Activated CD8-positive, alpha-beta memory T cell treated with anti-CD3 and anti-CD28 coated beads, Interleukin-2, amount 50 U/mL, for 24 hours (primary cell): ENCODE measurements around the gene HMGN3.

Experiments
- DNase-seq: peaks from one replicate; pipeline ENCODE4 v3.0.0-alpha.2; 2020; ENCODE audit errors: extremely low read depth

HMGN3 gene

GRCh38 chr6:79232696-79233462 is 1.6 kb downstream of the HMGN3 start:
- DNase-seq = no peak

- DNase-seq = no peak
These were observed 2.8 kb downstream of the HMGN3 start for GRCh38 chr6:79231666-79232065.

GRCh38 chr6:79231101-79231500 is 3.4 kb downstream of the HMGN3 start:
- DNase-seq = no peak

GRCh38 chr6:79230149-79230548 is 4.3 kb downstream of the HMGN3 start:
- DNase-seq = no peak

GRCh38 chr6:79227445-79227844 is 7.0 kb downstream of the HMGN3 start:
- DNase-seq = no peak

- no peak for DNase-seq
These were observed 7.8 kb downstream of the HMGN3 start for GRCh38 chr6:79226660-79227059.

GRCh38 chr6:79225717-79226599 is 8.5 kb downstream of the HMGN3 start:
- DNase-seq = no peak

- no peak for DNase-seq
These were observed 10.7 kb downstream of the HMGN3 start for GRCh38 chr6:79223611-79224404.

- no peak for DNase-seq
These were observed 19.2 kb downstream of the HMGN3 start for GRCh38 chr6:79215213-79215824.

GRCh38 chr6:79212859-79213258 is 21.6 kb downstream of the HMGN3 start:
- no peak for DNase-seq

- no peak for DNase-seq
These were observed 25.7 kb downstream of the HMGN3 start for GRCh38 chr6:79208816-79209215.

- no peak for DNase-seq
These were observed 30.7 kb downstream of the HMGN3 start for GRCh38 chr6:79203753-79204253.

- DNase-seq = no peak
These were observed 31.9 kb downstream of the HMGN3 start for GRCh38 chr6:79202556-79202955.

GRCh38 chr6:79201983-79202382 is 32.5 kb downstream of the HMGN3 start:
- DNase-seq = no peak

GRCh38 chr6:79201143-79201542 is 33.3 kb downstream of the HMGN3 start:
- DNase-seq = no peak

- DNase-seq = no peak
These were observed 37.6 kb downstream of the HMGN3 start for GRCh38 chr6:79196912-79197311.

GRCh38 chr6:79193971-79194370 is 40.5 kb downstream of the HMGN3 start:
- DNase-seq = no peak

GRCh38 chr6:79189760-79190350 is 44.6 kb downstream of the HMGN3 start:
- no peak for DNase-seq

- DNase-seq = no peak
These were observed 45.5 kb downstream of the HMGN3 start for GRCh38 chr6:79188885-79189480.

- DNase-seq = no peak
These were observed 46.4 kb downstream of the HMGN3 start for GRCh38 chr6:79188107-79188506.

- no peak for DNase-seq
These were observed 47.9 kb downstream of the HMGN3 start for GRCh38 chr6:79186564-79186963.
